HG03064 (cell line): ENCODE results near the gene KRTAP6-3.

ENCODE experiments used
- ATAC-seq: cut with Tn5 transposase; IDR thresholded peaks from one replicate; pipeline ENCODE4 v1.9.1; 2021; ENCODE audit warnings: low read depth; ENCODE audit not compliant: unreplicated experiment

The KRTAP6-3 gene

GRCh38 chr21:30623362-30623761 lies 31.1 kb downstream of the KRTAP6-3 start:
- ATAC-seq: no peak

- ATAC-seq: no peak
These were observed 33.4 kb downstream of the KRTAP6-3 start for GRCh38 chr21:30625449-30626165.

- no peak for ATAC-seq
These were observed 35.9 kb downstream of the KRTAP6-3 start for GRCh38 chr21:30628109-30628508.

GRCh38 chr21:30629200-30629599 lies 37.0 kb downstream of the KRTAP6-3 start:
- no peak for ATAC-seq

- ATAC-seq: no peak
These were observed 42.7 kb downstream of the KRTAP6-3 start, which contains the start of gene KRTAP20-2 for GRCh38 chr21:30634906-30635305. TSS of gene KRTAP20-2 (plus strand) at chr21:30635206. CDS start at chr21:30635264, 58 bp downstream.

- no peak for ATAC-seq
These were observed 46.4 kb downstream of the KRTAP6-3 start for GRCh38 chr21:30638686-30639085.

GRCh38 chr21:30642564-30642963 lies 50.3 kb downstream of the KRTAP6-3 start, which contains the start of gene KRTAP20-3:
TSS of gene KRTAP20-3 (plus strand) at chr21:30642864.
- ATAC-seq: no peak
